Activated naive CD4-positive, alpha-beta T cell treated with anti-CD3 and anti-CD28 coated beads, Interleukin-2, amount 50 U/mL, for 16 hours (primary cell): Measurements from ENCODE around the gene IL37.
A peak's percentile ranks its signal among the peaks of the same experiment; 100 is the strongest.
"Not testable (repeated sequence)": the region's sequence is repeated elsewhere in the genome, so short reads cannot be mapped to it uniquely, and the experiment has no call there.

Experiments
- DNase-seq: peaks from one replicate; pipeline ENCODE4 v3.0.0-alpha.2; 2020

The IL37 gene

DNA sequence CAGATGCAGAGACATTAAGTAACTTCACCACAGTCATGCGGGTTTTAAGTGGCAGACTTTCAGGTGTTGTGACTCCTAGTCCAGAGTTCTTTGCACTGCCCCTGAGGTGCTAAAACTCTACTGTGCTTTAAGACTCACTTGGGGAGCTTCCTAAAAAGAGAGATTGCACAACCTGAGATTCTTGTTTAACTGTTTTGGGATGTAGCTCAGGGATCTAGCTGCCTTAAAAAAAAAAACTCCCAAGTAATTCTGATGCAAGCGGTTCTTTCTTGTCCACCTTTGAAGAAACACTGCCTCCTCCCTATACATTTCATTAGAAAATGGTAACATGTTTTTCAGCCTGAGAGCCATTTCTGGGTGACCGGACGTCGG is 13.0 kb downstream of the IL37 start:
- DNase-seq: no peak

- DNase-seq: no peak
Observed at GRCh38 chr2:112924360-112924759, 13.4 kb downstream of the IL37 start.

GRCh38 chr2:112924821-112925220 is 13.9 kb downstream of the IL37 start:
- DNase-seq: no peak

GRCh38 chr2:112926707-112927106 is 15.7 kb downstream of the IL37 start:
- DNase-seq: no peak

DNA sequence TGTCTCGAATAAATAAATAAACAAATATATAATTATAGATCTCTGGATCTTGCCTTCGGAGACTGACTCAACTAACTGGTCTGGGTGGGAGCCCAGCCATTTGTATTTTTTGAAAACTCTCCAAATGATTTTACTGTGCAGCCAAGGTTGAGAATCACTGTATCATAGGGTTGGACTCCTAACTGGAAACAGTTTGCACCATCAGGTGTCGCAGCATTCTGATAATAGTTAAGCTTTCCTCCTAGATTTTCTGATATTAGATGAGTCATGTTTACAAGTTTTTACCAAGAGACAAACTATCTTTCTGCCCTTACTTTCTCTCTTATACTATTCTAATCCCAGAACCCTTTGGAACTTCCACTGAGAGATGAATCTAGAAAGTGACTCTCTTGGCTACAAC is 16.8 kb downstream of the IL37 start:
- no peak for DNase-seq

- DNase-seq: no peak
Observed at GRCh38 chr2:112933261-112933660, 22.3 kb downstream of the IL37 start.

- DNase-seq: not testable (repeated sequence)
Observed at GRCh38 chr2:112934117-112934516, 23.2 kb downstream of the IL37 start.

DNA sequence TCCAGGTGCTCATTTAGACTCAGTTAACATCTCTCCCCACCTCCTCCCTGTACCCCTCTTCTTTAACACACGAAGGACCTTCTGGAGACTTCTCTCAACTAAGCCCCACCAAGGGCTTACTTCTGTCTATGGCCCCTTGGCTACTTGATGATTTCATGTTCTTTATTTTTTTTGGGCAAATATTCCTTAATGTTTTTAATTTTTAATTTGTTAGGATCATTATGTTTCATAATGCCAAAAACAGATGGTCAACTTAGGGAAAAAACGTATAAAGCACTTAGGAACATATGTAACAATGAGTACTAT is 25.9 kb downstream of the IL37 start:
- DNase-seq: no peak

DNA sequence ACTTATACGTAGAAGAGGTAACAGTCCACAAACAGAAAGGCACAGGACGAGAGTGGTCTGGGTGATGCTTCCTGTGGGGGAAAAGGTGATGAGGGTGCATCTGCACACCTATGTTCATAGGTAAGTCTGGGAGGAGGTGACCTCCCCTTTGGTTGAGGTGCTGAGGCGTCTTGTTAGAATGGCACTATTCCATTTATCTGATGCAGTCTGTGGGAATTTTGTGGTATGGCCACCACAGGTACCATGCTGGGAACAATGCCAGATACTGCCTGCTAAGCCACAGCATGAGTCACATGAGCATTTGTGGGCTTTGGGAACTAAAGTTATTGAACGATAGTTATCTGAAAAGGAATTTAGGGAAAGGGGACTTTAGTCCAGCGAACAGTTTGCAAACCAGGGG is 27.9 kb downstream of the IL37 start:
- no peak for DNase-seq

GRCh38 chr2:112939425-112939824 is 28.5 kb downstream of the IL37 start:
- DNase-seq: no peak

GRCh38 chr2:112940859-112941625 is 30.1 kb downstream of the IL37 start:
- DNase-seq: no peak

- peak; percentile 37 for DNase-seq
Observed at GRCh38 chr2:112941753-112942653, 31.0 kb downstream of the IL37 start.

DNA sequence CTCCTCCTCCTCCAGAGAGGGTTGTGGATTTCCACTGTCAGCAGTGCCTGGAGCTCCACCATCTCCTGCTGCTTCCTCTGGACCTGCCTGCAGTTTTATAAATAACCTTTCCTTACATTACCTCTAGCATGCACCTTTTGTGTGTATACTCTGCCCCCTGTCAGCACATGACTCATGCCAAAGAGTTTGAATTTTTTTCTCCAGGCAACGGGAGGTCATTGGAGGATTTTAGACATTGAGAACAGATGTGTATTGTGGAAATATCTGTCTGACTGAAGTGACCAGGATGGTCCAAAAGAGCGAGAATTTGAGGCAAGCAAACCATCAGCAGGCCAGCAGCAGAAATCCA is 31.7 kb downstream of the IL37 start:
- no peak for DNase-seq

GRCh38 chr2:112944971-112945370 is 34.0 kb downstream of the IL37 start:
- no peak for DNase-seq

DNA sequence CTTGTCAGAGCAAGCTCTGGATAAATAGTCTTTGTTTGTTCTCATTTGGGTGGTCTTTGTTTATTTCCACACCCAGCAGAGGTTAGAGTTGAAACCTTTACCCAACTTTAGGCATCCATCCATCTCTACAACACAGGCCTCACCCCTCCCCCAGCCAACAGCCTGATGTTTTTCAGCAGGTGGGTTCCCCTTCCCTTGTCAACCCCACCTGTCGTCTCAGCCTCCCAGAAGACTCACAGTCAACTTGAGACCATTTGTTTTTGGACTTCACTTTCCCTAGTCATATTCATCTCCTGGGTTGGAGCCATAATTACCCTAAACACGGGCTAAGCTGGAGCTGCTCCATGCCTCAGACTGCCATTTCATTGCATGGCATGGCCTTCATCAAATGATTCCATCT is 35.1 kb downstream of the IL37 start:
- DNase-seq: no peak

DNA sequence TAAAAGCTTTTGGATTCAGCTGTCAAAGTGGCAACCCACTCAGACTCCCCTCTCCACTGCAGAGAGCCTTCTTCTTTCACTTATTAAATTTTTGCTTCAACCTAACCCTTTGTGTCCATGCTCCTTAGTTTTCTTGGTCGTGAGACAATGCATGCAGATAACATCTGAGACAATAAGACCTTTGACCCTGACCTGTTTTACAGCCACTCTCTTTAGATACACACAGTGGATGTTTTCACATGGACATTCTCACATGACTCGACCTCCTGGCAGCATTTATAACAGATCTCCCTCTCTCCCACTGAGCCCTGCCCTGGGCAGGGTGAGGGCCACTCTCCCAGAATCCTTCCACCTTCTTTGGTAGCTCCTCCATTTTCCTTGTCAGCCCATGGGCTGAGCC is 36.4 kb downstream of the IL37 start:
- DNase-seq: no peak

GRCh38 chr2:112949456-112949855 is 38.5 kb downstream of the IL37 start:
- DNase-seq: no peak

DNA sequence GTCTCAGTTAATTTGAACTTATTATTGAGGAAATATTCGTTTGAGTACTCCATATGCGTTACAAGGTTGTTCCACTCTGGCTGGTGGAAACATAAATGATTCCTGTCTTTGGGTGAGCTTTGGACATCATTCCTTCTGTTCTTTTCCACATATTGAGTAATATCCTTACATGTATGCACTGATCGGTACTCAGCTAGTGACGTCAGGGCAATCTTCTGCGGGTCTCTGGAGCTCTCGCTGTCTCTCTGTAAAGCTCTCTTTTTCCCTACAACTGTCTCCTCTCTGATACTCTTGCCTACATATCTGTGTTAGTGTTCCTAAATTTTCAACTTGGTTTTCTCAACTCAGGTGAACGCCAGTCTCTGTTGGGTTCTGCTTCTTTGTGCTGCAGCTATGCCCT is 43.4 kb downstream of the IL37 start:
- no peak for DNase-seq

DNA sequence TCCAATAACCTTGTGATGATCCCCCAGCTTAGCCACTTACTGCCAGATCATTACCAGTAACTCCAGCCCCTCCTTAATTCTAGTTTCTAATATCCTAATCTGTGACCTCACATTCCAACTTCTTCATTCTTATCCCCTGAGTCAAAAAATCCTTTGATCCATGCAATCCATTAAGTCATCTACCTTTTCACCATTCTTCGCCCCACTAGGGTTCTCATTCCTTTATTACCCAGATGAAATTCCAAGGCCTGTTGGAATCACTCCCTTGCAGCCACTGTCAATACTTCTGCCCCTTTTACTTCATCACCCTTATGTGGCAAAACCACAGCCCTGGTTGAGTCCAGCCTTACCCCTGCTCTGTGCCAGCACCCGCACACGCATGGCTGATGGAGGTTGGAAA is 46.5 kb downstream of the IL37 start:
- no peak for DNase-seq

- DNase-seq: peak; percentile 24
Observed at GRCh38 chr2:112958428-112959108, 47.6 kb downstream of the IL37 start.

GRCh38 chr2:112959109-112959812 is 48.3 kb downstream of the IL37 start:
- DNase-seq: no peak

DNA sequence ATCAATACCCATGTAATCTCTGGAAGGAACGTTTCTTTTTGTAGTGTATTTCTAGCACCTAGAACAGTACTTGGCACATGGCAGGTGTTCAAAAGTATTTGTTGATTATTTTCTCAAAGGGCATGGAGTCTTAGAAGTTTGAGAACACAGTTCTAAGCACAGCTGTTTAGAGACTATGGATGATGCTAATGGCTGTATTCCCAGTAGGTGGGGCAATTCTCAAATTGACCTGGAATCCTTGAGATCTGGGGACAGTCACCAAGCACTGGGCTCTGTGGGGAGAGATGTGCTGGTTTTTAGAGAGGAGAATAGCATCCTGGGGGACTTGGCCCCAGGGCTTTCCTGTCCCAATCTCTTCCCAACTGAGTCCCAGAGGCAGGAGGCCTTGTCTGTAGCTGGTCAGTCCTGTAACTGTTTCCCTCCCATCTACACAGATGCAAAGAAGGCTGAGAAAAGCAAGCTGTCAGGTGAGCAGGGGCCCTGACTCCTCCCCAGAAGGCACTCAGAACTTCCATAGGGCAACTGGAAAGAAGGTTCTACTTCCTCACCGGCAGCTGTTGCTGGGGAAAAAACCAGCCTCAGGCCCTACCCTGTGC is 49.4 kb downstream of the IL37 start:
- no peak for DNase-seq
